Panc1 (cell line): ENCODE measurements around the gene TPCN1. TPM values are rescaled to one million over a fixed set of nuclear protein-coding genes. Genes with fewer than 3 reads are reported as not detected.

Experiments
- ATAC-seq: fragments of 200-7000 bp; cut with Tn5 transposase; 2 replicates; pipeline ENCODE4 v1.9.1; 2020; ENCODE audit warnings: mild to moderate bottlenecking, moderate library complexity
- BruUV-seq: library from RNA; stranded (reverse); fragments of 400-500 nt; replicated peaks from 2 replicates; lab custom pipeline; 2021; lab: Mats Ljungman, UMichigan
- CTCF ChIA-PET: fragments of 300-600 bp; sonication (Branson Sonifier 250); formaldehyde crosslinking; loops from one replicate; lab custom pipeline; 2022; ENCODE audit warnings: antibody characterized with exemption; lab: Charles Lee
- POLR2A ChIA-PET: fragments of 300-600 bp; sonication (Branson Sonifier 250); formaldehyde crosslinking; loops from one replicate; lab custom pipeline; 2022; ENCODE audit warnings: antibody characterized with exemption; lab: Charles Lee
- DNase-seq: peaks from one replicate; pipeline ENCODE4 v3.0.0-alpha.2; 2010; ENCODE audit warnings: low read depth, low spot score
- H3K27ac ChIP-seq: 2 replicates; pipeline ENCODE4 v1.5.1; 2011; ENCODE audit warnings: mild to moderate bottlenecking, low read length, inconsistent platforms
- H3K27me3 ChIP-seq: fragments of 200-500 bp; sonication (Bioruptor generic); 2 replicates; pipeline ENCODE4 v1.6.0; 2014; ENCODE audit warnings: low read length, inconsistent platforms; ENCODE audit not compliant: control insufficient read depth, insufficient read depth
- H3K36me3 ChIP-seq: fragments of 200-500 bp; sonication (Bioruptor generic); 2 replicates; pipeline ENCODE4 v1.5.1; 2014; ENCODE audit warnings: inconsistent platforms, mild to moderate bottlenecking, low read length, moderate library complexity; ENCODE audit not compliant: control insufficient read depth, insufficient read depth
- H3K4me1 ChIP-seq: 2 replicates; pipeline ENCODE4 v1.5.1; 2011; ENCODE audit warnings: inconsistent platforms, mild to moderate bottlenecking, low read length, moderate library complexity; ENCODE audit not compliant: control insufficient read depth, insufficient read depth
- H3K4me3 ChIP-seq, 2 experiments: 2 replicates each; pipeline ENCODE4 v1.5.1; 2011 to 2012; ENCODE audit warnings: low read depth in 2 of 2, low read length in 2 of 2, mild to moderate bottlenecking in 2 of 2, inconsistent platforms in 1 of 2, moderate library complexity in 1 of 2
- H3K9me3 ChIP-seq: fragments of 200-500 bp; sonication (Bioruptor generic); 2 replicates; pipeline ENCODE4 v1.5.1; 2014; ENCODE audit warnings: low read depth, mild to moderate bottlenecking, inconsistent platforms, low read length, moderate library complexity; ENCODE audit not compliant: control insufficient read depth, insufficient read depth
- CTCF ChIP-seq: fragments of 450-650 bp; IDR thresholded peaks from 2 replicates; pipeline ENCODE4 v1.5.1; 2017; ENCODE audit warnings: mild to moderate bottlenecking
- POLR2AphosphoS5 ChIP-seq: IDR thresholded peaks from 2 replicates; pipeline ENCODE4 v1.6.1; 2012; ENCODE audit warnings: mild to moderate bottlenecking, low read depth, low read length, moderate library complexity
- REST ChIP-seq, 2 experiments: IDR thresholded peaks; 2 replicates each; pipeline ENCODE4 v1.6.1; 2011 to 2012; ENCODE audit warnings: low read depth in 2 of 2, control low read depth in 1 of 2, low read length in 1 of 2, mild to moderate bottlenecking in 1 of 2, moderate library complexity in 1 of 2; ENCODE audit not compliant: insufficient read depth in 1 of 2
- SIN3A ChIP-seq: IDR thresholded peaks from 2 replicates; pipeline ENCODE4 v1.6.1; 2012; ENCODE audit warnings: low read depth, mild to moderate bottlenecking, low read length, moderate library complexity, borderline replicate concordance; ENCODE audit not compliant: insufficient read depth
- TCF7L2 ChIP-seq: IDR thresholded peaks from 2 replicates; pipeline ENCODE4 v1.6.1; 2011; ENCODE audit warnings: mild to moderate bottlenecking, low read depth, low read length, inconsistent platforms
- in situ Hi-C: cut with HindIII; loops from 2 replicates; pipeline ENCODE4 v1.10.0; 2016; ENCODE audit warnings: low sequenced_read_pairs, low pct_unique_long_range_greater_than_20kb
- intact Hi-C: fragments of 100-400 bp; cut with micrococcal nuclease; formaldehyde crosslinking; loops from one replicate; pipeline ENCODE4 v1.10.0; 2022; ENCODE audit not compliant: unreplicated experiment
- total RNA-seq: library from RNA; stranded (reverse); gene quantifications from one replicate; pipeline ENCODE4 v1.2.1, GENCODE V29; 2021; ENCODE audit not compliant: unreplicated experiment

The TPCN1 gene
- total RNA-seq, 1 experiment from 2014 or later: 75.2 TPM

GRCh38 chr12:113184098-113184899 lies 37.0 kb upstream of the TPCN1 start:
- Histone ChIP-seq H3K27ac (peak overlapping the region; percentile 77), H3K9me3 (no peaks in the 10 kb centered on the region), H3K27me3 (no peaks in the 10 kb centered on the region), H3K4me1 (peaks cover 14% of the 10 kb centered on the region), H3K36me3 (peaks cover 14% of the 10 kb centered on the region), H3K4me3 (peak overlapping the region; percentile 78 to 84)
- POLR2A ChIA-PET: no interaction called here
- TF ChIP-seq SIN3A (0 out of 2 replicates have a peak, but pooled peaks have one; percentile 7), TCF7L2 (no peak)
- peak; percentile 79 for ATAC-seq
- CTCF ChIA-PET: interaction anchor here (0.9 kb wide), 1 partner anchor 277 kb away, joined by 4 read pairs; no protein-coding TSS in a partner anchor
- intact Hi-C loops (no loop called here), in situ Hi-C loops (no loop called here)
- peak; percentile 68 for DNase-seq
- BruUV-seq: no TSS peak

- TSS peak; percentile 71 for BruUV-seq
- H3K36me3 ChIP-seq: peaks cover 14% of the 10 kb centered on the region
- H3K4me3 ChIP-seq: peak overlapping the region; percentile 78 to 84
- H3K9me3 ChIP-seq: no peaks in the 10 kb centered on the region
- ChIA-PET POLR2A (no interaction called here), CTCF (interaction anchor here (0.9 kb wide), 1 partner anchor 277 kb away, joined by 4 read pairs; no protein-coding TSS in a partner anchor)
- H3K27me3 ChIP-seq: no peaks in the 10 kb centered on the region
- intact Hi-C loops: no loop called here
- peaks cover 14% of the 10 kb centered on the region for H3K4me1 ChIP-seq
- DNase-seq (no peak), ATAC-seq (peak; percentile 94)
- peak overlapping the region; percentile 77 for H3K27ac ChIP-seq
- in situ Hi-C loops: no loop called here
- TF ChIP-seq SIN3A (0 out of 2 replicates have a peak, but pooled peaks have one; percentile 77), CTCF (no peak)
Observed at GRCh38 chr12:113184900-113185179, 36.4 kb upstream of the TPCN1 start.

GRCh38 chr12:113185180-113186032 lies 35.9 kb upstream of the TPCN1 start, which contains the start of the genes DDX54 and RITA1:
Gene DDX54 (minus strand): TSS chr12:113185478. CDS start chr12:113185451, 27 bp downstream.
Gene RITA1 (plus strand): TSS chr12:113185721. CDS start chr12:113186747, 1,026 bp downstream.
- in situ Hi-C loops: no loop called here
- CTCF ChIA-PET: interaction anchor here (0.6 to 0.9 kb wide), 2 partner anchors 42 to 276 kb away, joined by 3 to 4 read pairs; no protein-coding TSS in a partner anchor
- intact Hi-C loops: no loop called here

More at GRCh38 chr12:113185180-113186032, 35.9 kb upstream of the TPCN1 start, which contains the start of the genes DDX54 and RITA1:
- Histone ChIP-seq H3K4me3 (peak within 1 kb of the TSS; percentile 78 to 84), H3K9me3 (no peaks in the 10 kb centered on the region), H3K36me3 (peaks cover 14% of the 10 kb centered on the region), H3K27ac (peak within 1 kb of the TSS; percentile 77), H3K27me3 (no peaks in the 10 kb centered on the region), H3K4me1 (peaks cover 15% of the 10 kb centered on the region)
- POLR2A ChIA-PET: interaction anchor here (0.6 to 0.7 kb wide), 3 partner anchors 20 to 178 kb away, joined by 3 to 8 read pairs (median 5); no protein-coding TSS in a partner anchor
- BruUV-seq: no TSS peak
- TF ChIP-seq POLR2AphosphoS5: peak; percentile 83
- TF ChIP-seq REST (IDR thresholded peaks at IDR 0.05; ENCODE audit: insufficient read depth in 1 of 2, low read depth in 2 of 2, low read length in 1 of 2): no peak
- 0 out of 2 replicates have a peak, but pooled peaks have one; percentile 46 for TF ChIP-seq SIN3A
- TF ChIP-seq CTCF: no peak
- TF ChIP-seq TCF7L2: peak; percentile 65; the same call in 1 of the 2 replicates
- DNase-seq (no peak), ATAC-seq (peak; percentile 80)
